ENCODE results near the gene UFM1. TPM values are rescaled to one million over a fixed set of nuclear protein-coding genes. Genes with fewer than 3 reads are reported as not detected.

UFM1 gene
- total and polyA plus RNA-seq, 2 donors (not counting 1 experiment from before 2014, with no cell fraction given): 83.6 to 98.3 TPM

DNA sequence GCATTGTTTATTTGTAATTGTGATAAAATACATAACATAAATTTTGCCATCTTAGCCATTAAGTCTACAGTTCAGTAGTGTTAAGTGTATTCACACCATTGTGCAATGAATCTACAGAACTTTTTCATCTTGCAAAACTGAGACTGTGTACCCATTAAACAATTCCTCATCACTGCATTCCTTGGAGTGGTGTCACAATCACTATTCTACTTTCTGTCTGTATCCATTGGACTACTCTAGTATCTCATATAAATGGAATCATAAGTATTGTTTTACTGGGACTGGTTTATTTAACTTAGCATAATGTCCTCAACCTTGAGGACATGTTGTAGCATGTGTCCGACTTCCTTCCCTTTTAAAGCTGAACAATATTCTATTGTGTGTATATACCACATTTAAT, 36.8 kb downstream of the UFM1 start:
- H3K9me3 ChIP-seq (ENCODE audit: control insufficient read depth, insufficient read depth, low read depth, low read length): no peaks in the 10 kb centered on the region
- H3K4me2 ChIP-seq (ENCODE audit: extremely low read depth, insufficient read depth, low read length): no peak overlapping the region
- H4K20me1 ChIP-seq (ENCODE audit: control insufficient read depth, extremely low read depth, insufficient read depth, low read length): no peaks in the 10 kb centered on the region
- no peak overlapping the region for H3K27ac ChIP-seq (ENCODE audit: insufficient read depth, low read length)
- H3K4me3 ChIP-seq (replicated peaks in 1 of 4; ENCODE audit: control extremely low read depth in 1 of 4, insufficient read depth in 1 of 4, low read depth in 3 of 4, low read length in 4 of 4): no peak overlapping the region
- no peaks in the 10 kb centered on the region for H3K36me3 ChIP-seq (ENCODE audit: control insufficient read depth, insufficient read depth, low read length)
- H2AFZ ChIP-seq (ENCODE audit: low read length): no peak overlapping the region
- TF ChIP-seq EZH2 (IDR thresholded peaks at IDR 0.05; ENCODE audit: low read length, missing control alignments): no peak
- no peak for TF ChIP-seq CTCF (conservative IDR thresholded peaks at IDR 0.05 in 1 of 2, IDR thresholded peaks at IDR 0.05 in 1 of 2; ENCODE audit: low read depth in 1 of 2, low read length in 2 of 2)
- no peaks in the 10 kb centered on the region for H3K27me3 ChIP-seq (ENCODE audit: control insufficient read depth, insufficient read depth, low read length)
- peak; percentile 27 to 29 for DNase-seq (ENCODE audit: low read depth in 2 of 2)
- H3K9ac ChIP-seq (ENCODE audit: insufficient read depth, low read length): no peak overlapping the region
- H3K4me1 ChIP-seq (ENCODE audit: control insufficient read depth, extremely low read depth, insufficient read depth, low read length): no peaks in the 10 kb centered on the region
- no peaks in the 10 kb centered on the region for H3K79me2 ChIP-seq (ENCODE audit: control insufficient read depth, insufficient read depth, low read length)

GRCh38 chr13:38391341-38391740, 41.7 kb downstream of the UFM1 start:
- Histone ChIP-seq H3K4me1 (ENCODE audit: control insufficient read depth, extremely low read depth, insufficient read depth, low read length) (no peaks in the 10 kb centered on the region), H3K9ac (ENCODE audit: insufficient read depth, low read length) (no peak overlapping the region), H3K27me3 (ENCODE audit: control insufficient read depth, insufficient read depth, low read length) (no peaks in the 10 kb centered on the region), H3K27ac (ENCODE audit: insufficient read depth, low read length) (no peak overlapping the region), H3K4me3 (replicated peaks in 1 of 4; ENCODE audit: control extremely low read depth in 1 of 4, insufficient read depth in 1 of 4, low read depth in 3 of 4, low read length in 4 of 4) (no peak overlapping the region), H2AFZ (ENCODE audit: low read length) (no peak overlapping the region), H3K79me2 (ENCODE audit: control insufficient read depth, insufficient read depth, low read length) (no peaks in the 10 kb centered on the region), H4K20me1 (ENCODE audit: control insufficient read depth, extremely low read depth, insufficient read depth, low read length) (no peaks in the 10 kb centered on the region), H3K9me3 (ENCODE audit: control insufficient read depth, insufficient read depth, low read depth, low read length) (no peaks in the 10 kb centered on the region), H3K36me3 (ENCODE audit: control insufficient read depth, insufficient read depth, low read length) (no peaks in the 10 kb centered on the region), H3K4me2 (ENCODE audit: extremely low read depth, insufficient read depth, low read length) (no peak overlapping the region)
- TF ChIP-seq CTCF (conservative IDR thresholded peaks at IDR 0.05 in 1 of 2, IDR thresholded peaks at IDR 0.05 in 1 of 2; ENCODE audit: low read depth in 1 of 2, low read length in 2 of 2): no peak
- no peak for TF ChIP-seq EZH2 (IDR thresholded peaks at IDR 0.05; ENCODE audit: low read length, missing control alignments)
- no peak for DNase-seq (ENCODE audit: low read depth in 2 of 2)

- H3K36me3 ChIP-seq (ENCODE audit: control insufficient read depth, insufficient read depth, low read length): no peaks in the 10 kb centered on the region
- H3K27me3 ChIP-seq (ENCODE audit: control insufficient read depth, insufficient read depth, low read length): no peaks in the 10 kb centered on the region
- peak in 1 of 2 donors; percentile 67 for DNase-seq (ENCODE audit: low read depth in 2 of 2)
- TF ChIP-seq CTCF (conservative IDR thresholded peaks at IDR 0.05 in 1 of 2, IDR thresholded peaks at IDR 0.05 in 1 of 2; ENCODE audit: low read depth in 1 of 2, low read length in 2 of 2): no peak
- no peak for TF ChIP-seq EZH2 (IDR thresholded peaks at IDR 0.05; ENCODE audit: low read length, missing control alignments)
- H4K20me1 ChIP-seq (ENCODE audit: control insufficient read depth, extremely low read depth, insufficient read depth, low read length): no peaks in the 10 kb centered on the region
- H2AFZ ChIP-seq (ENCODE audit: low read length): no peak overlapping the region
- no peak overlapping the region for H3K27ac ChIP-seq (ENCODE audit: insufficient read depth, low read length)
- H3K4me2 ChIP-seq (ENCODE audit: extremely low read depth, insufficient read depth, low read length): no peak overlapping the region
- no peaks in the 10 kb centered on the region for H3K9me3 ChIP-seq (ENCODE audit: control insufficient read depth, insufficient read depth, low read depth, low read length)
- no peaks in the 10 kb centered on the region for H3K79me2 ChIP-seq (ENCODE audit: control insufficient read depth, insufficient read depth, low read length)
- H3K4me3 ChIP-seq (replicated peaks in 1 of 4; ENCODE audit: control extremely low read depth in 1 of 4, insufficient read depth in 1 of 4, low read depth in 3 of 4, low read length in 4 of 4): no peak overlapping the region
- H3K9ac ChIP-seq (ENCODE audit: insufficient read depth, low read length): no peak overlapping the region
- no peaks in the 10 kb centered on the region for H3K4me1 ChIP-seq (ENCODE audit: control insufficient read depth, extremely low read depth, insufficient read depth, low read length)
Measured at GRCh38 chr13:38394777-38395496, 45.3 kb downstream of the UFM1 start.

Measured in fibroblast of lung (primary cell).